ENCODE data around the gene LRTM2.
A peak's percentile ranks its signal among the peaks of the same experiment; 100 is the strongest.

LRTM2 gene

DNA sequence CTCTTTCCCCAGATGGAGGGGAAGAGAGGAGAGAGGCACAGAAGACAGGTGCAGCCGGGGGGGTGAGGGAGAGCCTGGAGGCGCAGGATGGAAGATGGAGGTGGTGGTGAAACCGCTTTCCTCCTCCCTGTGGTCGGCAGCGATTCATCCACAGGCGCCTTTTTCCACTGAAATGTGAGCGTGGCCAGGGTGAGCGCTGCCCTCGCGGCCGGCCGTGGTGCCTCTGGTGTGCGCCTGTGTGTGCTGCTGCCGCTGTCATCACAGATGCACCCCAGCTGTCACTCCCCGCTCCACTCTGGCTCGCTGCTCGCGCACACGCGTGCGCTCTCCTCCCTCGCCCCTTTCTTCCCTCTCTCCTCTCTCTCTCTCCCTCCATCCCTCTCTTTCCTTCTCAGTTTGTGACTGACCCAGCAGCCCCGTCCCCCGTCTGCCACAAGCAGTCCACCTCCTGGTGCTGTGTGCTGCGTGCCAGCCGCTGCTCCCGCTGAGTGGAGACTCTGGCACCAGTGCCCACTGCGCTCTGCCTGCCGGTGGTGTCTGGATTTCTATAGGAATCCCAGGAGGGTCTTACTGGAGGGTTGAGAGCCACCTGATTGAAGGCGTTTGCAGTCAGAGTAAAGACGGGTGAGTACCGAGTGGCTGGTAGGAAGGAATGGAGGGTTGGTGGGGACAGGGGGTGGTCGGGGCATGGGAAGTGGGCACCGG, at the start of gene LRTM2:
LRTM2 (plus strand) TSS at position 375 of the 705 bp plus-strand sequence. CDS start 7,584 bp downstream, outside the sequence.
- DNase-seq (ENCODE audit: low spot score) = no peak
- FAIRE-seq = no peak

DNA sequence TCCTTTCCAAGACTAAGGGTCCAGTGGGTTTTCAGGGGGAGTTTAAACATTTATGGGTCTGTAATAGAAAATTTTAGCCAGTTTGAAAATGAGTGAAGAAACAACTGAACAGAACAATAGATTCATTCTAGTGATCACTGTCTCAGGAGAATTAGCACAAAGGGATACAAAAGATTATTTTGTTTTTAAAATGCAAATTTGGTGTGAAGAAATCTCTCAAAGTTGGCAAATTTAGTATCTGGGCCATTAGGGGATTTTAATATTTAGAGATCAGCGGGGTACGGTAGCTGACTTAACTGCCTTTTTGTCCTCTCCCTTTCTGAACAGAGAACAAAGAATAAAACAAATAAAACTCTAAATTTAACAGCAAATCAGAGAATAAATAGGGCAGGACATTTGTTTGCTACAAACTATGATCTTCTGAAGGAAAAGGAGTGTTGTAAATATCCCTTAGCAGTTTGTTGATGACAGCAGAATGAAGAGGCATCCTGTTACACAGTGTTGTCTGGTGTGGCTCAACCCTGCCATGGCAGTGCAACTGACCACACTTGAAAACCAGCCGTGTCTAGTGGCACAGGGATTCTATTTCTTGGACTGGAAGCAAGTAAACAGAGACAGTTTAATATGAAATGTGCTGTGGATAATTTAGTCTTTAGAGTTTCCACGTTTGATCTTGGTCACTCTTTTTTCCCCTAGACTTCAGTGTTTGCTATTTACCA, 46.3 kb upstream of the LRTM2 start:
- FAIRE-seq (no peak), DNase-seq (ENCODE audit: low spot score) (no peak)

DNA sequence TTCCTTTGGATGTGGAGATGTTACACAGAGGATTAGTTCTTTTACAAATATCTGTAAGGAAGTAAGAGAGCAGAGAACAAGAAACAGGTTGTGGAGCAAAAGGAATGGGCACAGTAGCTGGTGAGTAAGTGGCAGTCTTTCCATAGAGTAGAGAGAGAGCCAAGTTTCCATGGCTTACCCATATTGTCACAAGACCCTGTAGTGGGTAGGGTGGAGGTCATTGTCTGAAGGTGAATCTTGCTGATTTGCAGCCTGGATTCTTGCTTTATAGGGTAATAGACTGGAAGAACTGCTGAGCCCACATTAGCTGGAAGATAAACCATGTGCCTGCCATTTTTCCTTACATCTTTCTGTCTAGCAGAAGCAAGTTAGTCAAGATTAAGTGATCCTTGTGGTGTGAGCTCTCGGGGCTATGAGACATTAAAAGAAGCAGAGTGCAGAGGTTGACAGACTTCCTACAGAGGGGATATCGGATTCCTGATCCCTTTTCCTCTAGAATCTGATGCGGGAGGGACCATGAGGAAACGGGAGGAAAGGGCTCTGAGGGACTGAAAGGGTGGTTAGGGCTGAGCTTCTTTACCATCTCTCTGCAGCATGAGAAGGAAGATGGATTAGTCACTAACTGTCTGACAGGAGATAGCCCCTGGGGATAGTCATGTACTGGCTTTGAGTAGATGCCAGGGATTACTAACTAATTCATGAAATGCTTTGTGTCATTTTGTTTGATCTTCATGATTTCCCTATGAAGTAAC, 44.0 kb upstream of the LRTM2 start:
- FAIRE-seq (peak; percentile 92), DNase-seq (ENCODE audit: low spot score) (peak; percentile 72)

DNA sequence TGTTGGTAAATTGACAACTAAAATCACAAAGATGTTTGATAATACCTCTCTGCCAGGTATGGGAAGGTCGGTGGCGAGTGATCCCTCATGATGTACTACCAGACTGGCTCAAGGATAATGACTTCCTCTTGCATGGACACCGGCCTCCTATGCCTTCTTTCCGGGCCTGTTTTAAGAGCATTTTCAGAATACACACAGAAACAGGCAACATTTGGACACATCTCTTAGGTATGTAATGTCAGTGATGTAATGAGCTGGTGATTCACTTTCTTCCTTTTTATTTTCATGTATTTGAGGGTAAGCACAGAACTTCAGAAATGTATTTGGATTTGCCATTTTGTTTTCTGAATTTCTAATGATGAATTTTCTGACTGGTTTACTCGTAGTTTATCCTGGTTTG, 42.6 kb upstream of the LRTM2 start:
- DNase-seq (ENCODE audit: low spot score) (peak; percentile 9), FAIRE-seq (no peak)

DNA sequence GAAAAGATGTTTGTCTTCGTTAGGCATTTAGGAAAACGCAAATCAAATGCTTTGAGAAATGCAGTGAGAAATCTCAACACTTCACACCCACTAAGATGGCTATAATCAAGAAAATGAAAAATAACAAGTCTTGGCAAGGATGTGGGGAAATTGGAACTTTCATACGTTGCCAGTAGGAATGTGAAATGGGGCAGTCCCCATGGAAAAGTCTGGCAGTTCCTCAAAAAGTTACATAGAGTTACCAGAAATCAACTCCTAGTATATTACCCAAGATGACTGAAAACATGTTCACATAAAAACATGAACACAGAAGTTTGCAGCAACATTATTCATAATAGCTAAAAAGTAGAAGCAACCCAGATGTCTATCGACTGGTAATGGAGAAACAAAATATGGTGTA, 41.5 kb upstream of the LRTM2 start:
- FAIRE-seq (no peak), DNase-seq (ENCODE audit: low spot score) (no peak)

DNA sequence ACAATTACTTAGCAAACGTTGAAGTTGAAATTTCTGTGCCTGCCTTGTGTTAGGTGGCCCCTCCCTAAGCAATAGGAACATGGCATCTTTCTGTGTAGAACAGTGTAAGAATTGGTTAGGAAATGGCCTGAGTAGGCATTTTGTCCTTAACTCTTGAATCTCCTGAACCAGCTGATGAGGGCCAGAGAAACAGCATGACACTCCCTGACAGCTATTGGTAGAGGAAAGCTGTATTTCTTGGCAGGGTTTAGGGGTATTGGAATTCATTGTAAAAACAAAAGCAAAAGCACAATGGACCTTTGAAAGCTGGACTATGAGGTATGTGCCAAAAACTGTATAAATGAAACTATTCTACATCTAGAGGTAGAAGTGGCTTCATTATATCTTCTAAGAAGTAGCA, 40.6 kb upstream of the LRTM2 start:
- FAIRE-seq = no peak

DNA sequence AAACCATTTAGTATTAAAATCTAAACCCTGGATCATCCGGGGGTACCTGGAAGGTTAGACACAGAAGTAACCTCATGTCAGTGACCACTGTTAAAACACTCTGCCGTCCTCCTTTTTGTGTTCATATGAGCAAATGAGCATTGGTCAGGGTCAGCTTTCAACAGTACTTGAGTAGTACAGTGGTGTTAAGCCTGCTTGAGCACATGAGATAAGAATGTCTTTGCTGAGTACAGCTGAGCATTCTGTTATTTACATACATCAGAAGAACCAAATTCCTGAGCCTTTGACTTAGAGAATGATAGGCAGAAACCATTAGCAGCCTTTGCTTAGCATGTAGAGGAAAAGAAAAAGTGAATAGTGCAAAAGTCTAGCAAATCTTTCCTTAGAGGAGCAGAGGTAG, 38.6 kb upstream of the LRTM2 start:
- DNase-seq (ENCODE audit: low spot score) (no peak), FAIRE-seq (no peak)

More for the DNA sequence above, 40.6 kb upstream of the LRTM2 start:
- no peak for DNase-seq (ENCODE audit: low spot score)

DNA sequence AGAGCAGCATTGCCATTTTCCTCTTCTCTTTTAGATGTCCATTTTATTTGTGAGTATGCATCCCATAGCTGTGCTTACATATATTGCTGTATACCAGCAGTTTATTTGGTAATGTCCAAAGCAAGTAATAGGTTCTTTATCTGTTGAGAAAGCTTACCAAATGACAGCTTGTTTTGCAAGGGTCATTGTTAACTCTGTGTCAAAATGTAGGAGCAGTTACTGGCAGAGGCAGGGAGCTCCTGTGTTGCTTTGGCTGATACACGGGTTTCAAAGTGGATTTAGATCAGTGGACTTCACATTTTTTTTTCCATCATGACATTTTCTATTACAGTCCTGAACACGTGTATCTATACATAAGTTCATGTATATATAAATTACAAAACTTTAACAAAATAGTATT, 38.1 kb upstream of the LRTM2 start:
- DNase-seq (ENCODE audit: low spot score) = no peak
- FAIRE-seq = no peak

DNA sequence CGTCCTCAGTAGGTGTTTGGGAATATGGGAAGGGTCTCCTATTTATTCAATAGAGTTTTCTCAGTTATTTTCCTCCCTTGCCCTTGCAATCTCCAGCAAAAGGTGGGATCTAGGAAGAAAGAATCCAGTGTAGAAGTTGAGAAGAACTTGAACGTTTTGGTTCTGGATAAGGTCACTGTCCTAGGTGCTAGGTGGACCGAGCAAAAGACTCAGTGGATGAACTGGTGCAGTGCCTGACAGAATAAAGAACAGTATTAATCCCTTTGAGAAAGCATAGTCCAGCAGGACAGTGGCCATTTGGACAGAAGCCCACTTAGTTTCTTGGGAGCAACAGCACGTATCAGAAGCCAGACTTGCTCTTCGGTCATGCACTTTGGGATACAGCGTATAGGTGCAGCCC, 32.7 kb upstream of the LRTM2 start:
- FAIRE-seq (no peak), DNase-seq (ENCODE audit: low spot score) (no peak)

DNA sequence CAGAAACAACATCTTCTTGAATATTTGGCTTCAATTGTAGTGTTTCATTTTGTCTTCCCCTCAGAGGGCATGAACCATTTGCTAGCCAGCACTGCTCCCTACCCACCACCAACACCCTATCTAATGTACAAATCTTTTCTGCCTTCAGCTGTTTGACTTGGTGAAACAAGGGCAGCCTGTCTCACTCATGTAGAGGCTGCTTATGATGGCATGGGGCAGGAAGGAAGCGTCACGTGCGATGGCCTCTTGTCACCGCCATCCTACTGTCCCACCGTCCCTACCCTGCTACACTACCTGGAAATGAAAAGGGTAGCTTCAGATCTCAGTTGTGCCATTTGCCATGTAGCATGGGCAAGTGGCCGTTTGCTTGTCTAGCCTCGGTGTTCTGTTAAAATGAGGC, 29.9 kb upstream of the LRTM2 start:
- DNase-seq (ENCODE audit: low spot score) (no peak), FAIRE-seq (no peak)

DNA sequence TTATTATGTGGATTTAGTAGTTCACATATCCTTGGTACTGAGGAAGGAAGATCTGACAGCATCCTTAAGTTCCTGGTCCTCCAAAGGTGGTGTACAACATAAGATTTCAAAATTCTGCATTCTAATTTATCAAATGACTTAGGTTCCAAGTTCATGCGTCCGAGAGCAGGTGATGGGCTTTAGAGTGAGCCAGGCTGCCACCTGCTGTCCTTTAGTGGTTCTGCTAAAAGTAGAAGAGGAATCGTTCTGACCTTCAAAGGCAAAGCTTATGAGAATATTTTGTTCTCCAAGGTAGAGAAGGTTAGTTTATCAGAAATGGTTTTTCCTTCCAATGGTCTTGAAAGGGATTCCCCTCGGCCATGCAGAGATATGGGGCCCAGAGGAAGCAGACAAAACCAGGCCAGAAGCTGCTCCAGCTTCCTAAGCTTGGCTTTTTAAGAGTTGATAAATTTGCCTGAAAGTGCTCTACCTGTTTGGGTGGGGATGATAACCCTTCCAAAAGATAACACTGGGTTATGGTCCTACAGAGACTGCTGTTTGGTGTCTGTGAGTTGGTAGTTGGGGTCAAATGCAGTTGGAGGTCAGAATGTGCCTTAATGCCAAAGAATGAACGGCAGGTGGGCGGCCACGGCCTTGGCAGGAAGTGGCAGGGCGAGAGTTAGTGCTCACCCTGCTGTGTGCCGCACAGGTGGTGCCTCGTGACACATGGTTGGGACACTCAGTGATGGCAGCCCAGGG, 29.1 kb upstream of the LRTM2 start:
- FAIRE-seq = peak; percentile 51
- DNase-seq (ENCODE audit: low spot score) = peak; percentile 45

DNA sequence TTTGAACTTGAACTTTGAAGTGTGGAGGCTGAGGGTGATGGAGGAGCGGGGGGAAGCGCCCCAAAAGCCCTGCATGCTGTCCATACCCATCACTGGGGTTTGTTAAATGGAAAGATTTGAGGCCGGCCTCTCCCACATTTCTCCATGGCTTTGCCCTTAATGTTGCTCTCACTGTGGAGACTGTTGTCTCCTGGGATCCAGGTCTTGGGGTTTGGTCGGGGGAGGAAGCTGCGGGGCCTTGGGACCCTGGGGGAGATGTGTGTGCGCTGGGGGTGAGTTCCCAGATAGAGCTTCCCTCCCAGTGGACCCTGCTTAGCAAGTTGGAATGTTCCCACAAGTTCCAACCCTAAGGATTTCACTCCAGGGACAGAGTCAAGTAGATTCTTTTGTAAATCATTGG, 28.0 kb upstream of the LRTM2 start:
- no peak for DNase-seq (ENCODE audit: low spot score)
- FAIRE-seq = no peak

DNA sequence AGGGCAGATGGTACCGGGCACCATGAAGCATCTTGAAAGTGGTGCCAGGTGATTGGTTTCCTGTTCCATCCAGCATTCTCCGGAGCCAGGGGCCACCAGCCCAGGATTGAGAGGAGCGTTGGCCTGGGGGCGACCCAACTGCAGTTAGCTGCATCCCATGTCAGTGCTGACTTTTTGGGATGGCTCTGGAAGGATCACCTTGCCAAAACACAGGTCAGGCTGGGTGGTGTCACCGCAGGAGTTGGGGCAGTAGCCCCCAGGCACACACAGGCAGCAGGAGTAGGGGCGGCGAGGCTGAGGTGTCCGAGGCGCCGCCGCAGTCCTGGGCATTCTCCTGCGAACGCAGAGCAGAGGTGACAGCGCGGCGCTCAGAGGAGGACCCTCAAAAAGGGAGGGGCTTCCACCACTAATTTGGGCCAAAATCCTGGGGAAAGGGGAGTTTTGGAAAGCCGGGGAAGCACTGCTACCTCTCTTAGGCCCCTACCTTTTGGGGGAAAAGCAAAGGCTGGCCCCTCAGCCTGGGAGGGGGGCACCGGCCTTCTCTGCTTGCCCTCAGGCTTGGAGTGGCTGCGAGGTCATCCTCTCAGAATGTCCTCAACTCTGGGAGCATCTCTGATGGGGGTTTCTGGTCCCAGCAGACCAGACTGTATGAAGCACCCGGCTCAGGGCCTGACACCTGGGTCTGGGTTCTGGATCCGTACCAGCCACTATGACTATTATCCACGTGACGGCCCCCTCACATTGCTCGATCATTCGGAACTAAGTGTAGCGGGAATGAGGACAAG, 26.7 kb upstream of the LRTM2 start:
- no peak for DNase-seq (ENCODE audit: low spot score)
- no peak for FAIRE-seq

DNA sequence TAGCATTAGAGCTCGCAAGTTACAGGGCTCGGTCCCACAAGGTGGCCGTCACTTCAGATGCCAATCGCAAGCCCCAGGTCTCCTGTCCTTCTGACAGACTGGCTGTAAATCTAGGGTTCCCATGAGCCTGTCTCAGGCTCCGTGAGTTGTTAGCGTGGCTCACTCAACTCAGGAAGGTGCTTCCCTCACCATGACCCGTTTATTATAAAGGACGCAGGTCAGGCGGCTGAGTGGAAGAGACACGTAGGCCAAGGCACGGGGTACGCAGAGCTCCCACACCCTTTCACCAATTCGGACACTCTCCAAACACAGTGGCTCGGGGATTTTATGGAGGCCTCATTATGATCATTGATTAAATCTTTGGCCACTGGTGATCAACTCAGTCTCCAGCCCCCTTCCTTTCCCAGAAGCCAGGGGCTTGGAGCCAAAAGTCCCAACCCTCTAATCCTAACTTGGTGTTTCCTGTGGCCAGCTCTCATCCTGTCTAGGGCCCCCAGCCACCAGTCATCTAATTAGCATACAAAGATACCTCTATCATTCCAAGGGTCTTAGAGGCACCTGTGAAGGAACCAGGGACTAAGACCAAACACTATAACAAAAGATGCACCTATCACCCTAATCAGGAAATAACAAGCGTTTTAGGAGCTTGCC, 25.8 kb upstream of the LRTM2 start:
- FAIRE-seq (no peak), DNase-seq (ENCODE audit: low spot score) (no peak)

DNA sequence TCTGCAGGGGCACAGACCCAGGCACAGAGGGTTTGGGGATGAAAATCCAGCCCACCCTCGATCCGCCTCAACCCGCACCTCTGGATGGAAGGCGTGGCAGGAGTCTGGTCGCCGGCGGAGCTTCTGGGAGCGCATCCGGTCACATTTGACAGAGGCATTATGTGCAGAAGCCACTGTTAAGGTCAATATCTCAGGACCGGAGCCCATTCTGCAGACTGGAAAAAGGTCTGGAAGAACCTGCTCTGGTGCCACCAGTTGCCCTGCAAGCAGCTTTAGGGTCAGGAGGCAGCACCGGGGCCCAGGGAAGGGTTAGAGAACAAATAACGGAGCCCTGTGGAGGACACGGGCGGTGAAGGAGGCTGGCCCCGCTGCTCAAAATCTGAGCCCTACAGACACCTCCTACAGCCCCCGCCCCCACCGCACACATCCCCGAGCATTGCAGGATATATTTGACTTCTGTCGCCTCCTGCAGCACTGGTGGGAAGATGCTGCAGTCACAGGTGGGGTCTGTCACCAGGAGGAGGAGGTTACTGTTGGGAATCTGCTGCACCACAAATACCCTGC, 25.1 kb upstream of the LRTM2 start:
- DNase-seq (ENCODE audit: low spot score) (no peak), FAIRE-seq (no peak)

DNA sequence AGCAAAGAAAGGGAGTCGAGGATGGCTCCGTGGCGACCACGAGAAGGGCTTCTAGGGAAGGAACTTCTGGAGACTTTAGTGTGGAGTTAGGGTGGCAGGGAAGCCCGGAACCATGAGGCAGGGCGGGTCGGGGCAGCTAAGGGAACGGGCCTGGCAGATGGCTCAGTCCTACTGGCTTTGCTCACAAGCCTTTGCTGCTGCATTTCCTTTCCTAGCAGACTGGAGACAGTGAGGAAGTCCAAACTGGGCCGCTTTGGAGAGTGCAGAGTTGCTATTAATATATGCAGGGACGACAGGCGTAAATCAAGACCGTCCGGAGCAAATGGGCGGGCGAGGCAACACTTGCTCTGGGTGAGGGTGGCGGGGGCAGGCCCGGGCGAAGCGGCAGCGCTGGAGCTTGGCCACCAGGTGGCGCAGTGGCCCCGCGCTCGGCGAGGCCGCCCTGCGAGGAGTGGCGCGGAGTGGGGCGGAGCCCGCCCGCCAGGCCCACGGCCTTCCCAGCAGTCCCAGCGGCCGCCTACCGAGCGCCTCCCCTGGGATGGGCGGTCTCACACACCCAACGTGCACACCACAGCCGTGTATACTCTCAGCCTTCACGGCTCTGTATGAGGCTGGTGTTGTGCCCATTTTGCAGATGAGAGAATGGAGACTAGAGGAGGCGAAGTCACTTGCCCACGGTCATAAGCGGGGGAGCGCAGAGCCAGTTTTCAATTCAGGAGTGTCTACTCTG, 24.4 kb upstream of the LRTM2 start:
- no peak for FAIRE-seq

DNA sequence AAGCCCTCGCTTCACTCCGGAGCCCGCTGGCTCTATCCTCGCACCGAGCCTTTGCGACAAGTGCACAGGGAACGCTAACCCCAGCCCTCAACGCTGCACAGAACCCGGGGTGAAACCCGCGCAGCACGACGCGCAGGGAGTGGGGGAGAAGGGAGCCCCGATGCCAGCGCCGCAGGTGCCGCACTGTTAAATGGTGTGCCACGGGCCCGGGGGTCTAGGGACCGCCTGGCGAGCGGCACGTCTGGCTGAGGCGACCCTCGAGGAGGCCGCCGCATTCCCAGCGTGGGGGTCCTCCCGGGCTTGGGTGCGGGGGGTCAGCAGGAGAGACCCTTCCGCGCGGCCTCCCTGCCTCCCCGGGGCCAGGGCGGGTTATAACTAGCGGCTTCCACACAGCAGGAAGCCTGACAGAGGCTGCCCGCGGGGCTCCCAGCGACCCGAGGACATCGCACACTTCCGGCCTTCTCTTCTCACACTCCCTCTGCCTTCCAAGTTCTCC, 23.8 kb upstream of the LRTM2 start:
- FAIRE-seq = no peak
- DNase-seq (ENCODE audit: low spot score) = no peak

More for the DNA sequence above, 24.4 kb upstream of the LRTM2 start:
- DNase-seq (ENCODE audit: low spot score) = peak; percentile 59

DNA sequence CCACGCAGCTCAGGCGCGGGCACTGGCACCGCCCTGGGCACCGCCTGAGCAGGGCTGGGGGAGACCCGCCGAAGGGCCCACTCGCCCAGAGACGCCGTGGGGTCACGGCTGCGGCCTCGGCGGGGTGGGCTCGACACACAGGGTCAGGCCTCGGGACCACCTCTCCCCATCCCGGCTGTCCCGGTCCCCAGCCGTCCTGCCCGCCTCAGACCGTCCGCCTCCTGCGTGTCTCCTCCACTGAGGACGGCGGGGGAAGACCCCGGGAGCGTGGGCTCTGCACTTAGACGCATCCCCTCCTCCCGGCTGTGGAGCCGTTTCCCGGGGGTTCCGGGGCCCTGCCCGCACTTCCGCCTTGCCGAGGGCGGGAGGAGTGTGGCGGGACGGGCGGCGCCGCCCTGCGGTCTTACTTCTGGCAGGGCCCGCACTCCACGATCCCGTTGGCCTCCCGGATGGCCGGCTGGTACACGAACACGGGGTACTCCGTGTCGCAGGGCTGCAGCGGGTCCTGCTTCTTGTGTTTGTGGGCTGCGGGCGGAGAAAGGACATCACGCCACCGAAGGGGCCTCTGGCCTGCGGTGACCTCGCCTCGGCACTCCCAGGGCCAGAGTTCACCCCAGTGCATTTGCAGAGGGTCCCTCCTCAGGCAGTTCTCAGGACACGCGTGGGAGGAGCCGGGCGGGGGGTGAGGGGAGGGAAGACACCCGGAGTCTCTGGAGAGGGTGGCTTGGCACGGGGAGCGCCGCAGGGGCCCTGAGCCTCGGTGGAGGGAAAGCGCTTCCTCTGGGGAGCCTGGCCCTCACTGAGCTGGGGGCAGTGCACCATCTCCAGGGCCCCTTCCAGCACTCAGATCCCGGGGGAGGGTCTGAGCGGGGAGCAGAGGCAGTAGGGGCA, 23.1 kb upstream of the LRTM2 start:
- DNase-seq (ENCODE audit: low spot score) (no peak), FAIRE-seq (no peak)

Measured in RCC 7860 (cell line).